Heart left ventricle (tissue), 13 donors: Measurements from ENCODE around the gene C17orf107.

ENCODE experiments used
- CTCF ChIP-seq, 12 donors: fragments of 200-600 bp; sonication (generic) in 4 of 12; IDR thresholded peaks; one replicate each; pipeline versions ENCODE4 v1.5.0 to v1.8.0; 2018 to 2022; ENCODE audit warnings: antibody characterized with exemption in 12 of 12, mild to moderate bottlenecking in 5 of 12
- POLR2A ChIP-seq, 2 donors: fragments of 450-650 bp; IDR thresholded peaks; one replicate each; pipeline ENCODE4 v1.6.1; 2017; ENCODE audit warnings: antibody characterized with exemption in 2 of 2, mild to moderate bottlenecking in 2 of 2, moderate library complexity in 2 of 2
- donor health status: ischemic (EF 13 %, LVEDD 7.1; RV severe dilation, severe dysfunction).
- donor health status: DM: no; HTN: yes; CAD: no.
- donor health status: DM: no; HTN: no; CAD: no.
- donor health status: ischemic (EF 25% LVEDD 6.9; RV normal size, moderate dysfunction).
- donor health status: ischemic (EF 25% LVEDD 5.7; RV mildly dilated, moderate dysfunction).
- donor health status: ischemic (EF 35%, LVEDD 5.7; RV mildly dilated, moderate dysfunction).
- donor health status: nonischemic (EF 11% LVEDD 7.7; RV severe dilation, severe dysfunction).
- donor health status: DM: yes; HTN: yes; CAD: no.
- donor health status: PGD.
- donor health status: ischemic (EF 29% LVEDD 5.4; RV normal size, mild dysfunction).
- donor health status: nonischemic (EF 23%, LVEDD 6.1; RV moderate dilation, normal function).

GRCh38 chr17:4898927-4899326, 409 bp upstream of the C17orf107 start:
- TF ChIP-seq CTCF (IDR thresholded peaks at IDR 0.05) (no peak), POLR2A (IDR thresholded peaks at IDR 0.05) (no peak)
